SH-SY5Y (cell line): ENCODE data around the gene PPP6R1.

Experiments used
- GATA2 ChIP-seq: IDR thresholded peaks from 2 replicates; pipeline ENCODE4 v1.6.1; 2011; ENCODE audit warnings: mild to moderate bottlenecking, low read depth, low read length
- GATA3 ChIP-seq: IDR thresholded peaks from 2 replicates; pipeline ENCODE4 v1.6.1; 2011; ENCODE audit warnings: low read depth, mild to moderate bottlenecking, low read length, moderate library complexity

PPP6R1 gene

GRCh38 chr19:55275851-55276719, 17.3 kb upstream of the PPP6R1 start:
- TF ChIP-seq GATA2, result no peak
- TF ChIP-seq GATA3, result no peak

- TF ChIP-seq GATA2 (no peak), GATA3 (no peak)
These were observed 15.3 kb upstream of the PPP6R1 start for GRCh38 chr19:55273978-55274707.

- TF ChIP-seq GATA3 (no peak), GATA2 (no peak)
These were observed 13.3 kb upstream of the PPP6R1 start for GRCh38 chr19:55272142-55272541.

GRCh38 chr19:55270172-55270942, 11.5 kb upstream of the PPP6R1 start:
- no peak for TF ChIP-seq GATA3
- TF ChIP-seq GATA2, result no peak

GRCh38 chr19:55269299-55269698, 10.5 kb upstream of the PPP6R1 start:
- TF ChIP-seq GATA2, result no peak

GRCh38 chr19:55266840-55267239, 8.0 kb upstream of the PPP6R1 start:
- TF ChIP-seq GATA3 (no peak), GATA2 (no peak)

- TF ChIP-seq GATA3 (no peak), GATA2 (no peak)
These were observed 7.6 kb upstream of the PPP6R1 start for GRCh38 chr19:55266404-55266803.

GRCh38 chr19:55265723-55266386, 7.0 kb upstream of the PPP6R1 start:
- no peak for TF ChIP-seq GATA2
- TF ChIP-seq GATA3, result no peak

- TF ChIP-seq GATA2 (no peak), GATA3 (no peak)
These were observed 6.4 kb upstream of the PPP6R1 start for GRCh38 chr19:55265173-55265572.

- TF ChIP-seq GATA3 (no peak), GATA2 (no peak)
These were observed 5.7 kb upstream of the PPP6R1 start for GRCh38 chr19:55264531-55264930.

GRCh38 chr19:55262359-55262758, 3.5 kb upstream of the PPP6R1 start:
- TF ChIP-seq GATA2, result no peak
- no peak for TF ChIP-seq GATA3

GRCh38 chr19:55261671-55262126, 2.9 kb upstream of the PPP6R1 start:
- TF ChIP-seq GATA2, result no peak
- no peak for TF ChIP-seq GATA3

- TF ChIP-seq GATA3, result no peak
These were observed 858 bp upstream of the PPP6R1 start for GRCh38 chr19:55259540-55260210.

- TF ChIP-seq GATA3 (no peak), GATA2 (no peak)
These were observed 365 bp downstream of the PPP6R1 start for GRCh38 chr19:55258476-55258827.
